HG03159 (cell line): Measurements from ENCODE around the gene NCBP2L.
"Not testable (repeated sequence)": the region's sequence is repeated elsewhere in the genome, so short reads cannot be mapped to it uniquely, and the experiment has no call there.

Experiments
- ATAC-seq: cut with Tn5 transposase; IDR thresholded peaks from one replicate; pipeline ENCODE4 v1.9.1; 2021; ENCODE audit warnings: mild to moderate bottlenecking, moderate library complexity; ENCODE audit not compliant: unreplicated experiment

NCBP2L gene

GRCh38 chrX:107804427-107804826 is 26.9 kb downstream of the NCBP2L start:
- ATAC-seq, result no peak

GRCh38 chrX:107805179-107805578 is 27.6 kb downstream of the NCBP2L start:
- no peak for ATAC-seq

GRCh38 chrX:107810053-107810452 is 32.5 kb downstream of the NCBP2L start:
- ATAC-seq, result not testable (repeated sequence)

GRCh38 chrX:107818900-107819521 is 41.5 kb downstream of the NCBP2L start:
- no peak for ATAC-seq

GRCh38 chrX:107823042-107823441 is 45.5 kb downstream of the NCBP2L start:
- ATAC-seq, result no peak

GRCh38 chrX:107823456-107823855 is 45.9 kb downstream of the NCBP2L start:
- ATAC-seq, result no peak

GRCh38 chrX:107825698-107826237 is 48.2 kb downstream of the NCBP2L start, which contains the start of gene MID2:
TSS of gene MID2 (plus strand) at chrX:107825866. CDS start at chrX:107826427, 561 bp downstream.
- peak; percentile 47 for ATAC-seq

- ATAC-seq, result peak; percentile 49
Measured at GRCh38 chrX:107826238-107827029, 48.9 kb downstream of the NCBP2L start.

- ATAC-seq, result no peak
Measured at GRCh38 chrX:107827030-107827831, 49.7 kb downstream of the NCBP2L start.

- ATAC-seq, result no peak
Measured at GRCh38 chrX:107827852-107828251, 50.3 kb downstream of the NCBP2L start.

- ATAC-seq, result no peak
Measured at GRCh38 chrX:107829878-107830277, 52.3 kb downstream of the NCBP2L start.

GRCh38 chrX:107831071-107831730 is 53.7 kb downstream of the NCBP2L start:
- ATAC-seq, result no peak

GRCh38 chrX:107834275-107835201 is 57.0 kb downstream of the NCBP2L start:
- ATAC-seq, result no peak

GRCh38 chrX:107836958-107837357 is 59.4 kb downstream of the NCBP2L start:
- ATAC-seq, result no peak

GRCh38 chrX:107840971-107841370 is 63.4 kb downstream of the NCBP2L start:
- ATAC-seq, result no peak

GRCh38 chrX:107842715-107843400 is 65.3 kb downstream of the NCBP2L start:
- ATAC-seq, result no peak
